SK-N-MC (cell line): ENCODE measurements around the gene ETV6.

ENCODE experiments used
- DNase-seq: peaks from one replicate; pipeline ENCODE4 v3.0.0-alpha.2; 2011; ENCODE audit warnings: low read depth, low spot score
- H3K27ac ChIP-seq: fragments of 200-600 bp; sonication (generic); 2 replicates; pipeline ENCODE4 v1.5.1; 2016; ENCODE audit warnings: mixed run types
- H3K36me3 ChIP-seq: fragments of 200-600 bp; sonication (generic); 2 replicates; pipeline ENCODE4 v1.6.1; 2017; ENCODE audit warnings: antibody characterized with exemption, low read length, mixed read lengths; ENCODE audit not compliant: insufficient read depth
- H3K4me3 ChIP-seq: fragments of 200-600 bp; sonication (generic); 2 replicates; pipeline ENCODE4 v1.5.1; 2016
- H3K9ac ChIP-seq: fragments of 200-600 bp; sonication (generic); 2 replicates; pipeline ENCODE4 v1.8.0; 2017; ENCODE audit warnings: mixed run types, mixed read lengths; ENCODE audit not compliant: insufficient read length
- H3K9me3 ChIP-seq: fragments of 200-600 bp; sonication (generic); 2 replicates; pipeline ENCODE4 v1.6.1; 2017; ENCODE audit warnings: low read depth, mild to moderate bottlenecking, antibody characterized with exemption, low read length, moderate library complexity, mixed read lengths
- EZH2 ChIP-seq: fragments of 200-600 bp; sonication (generic); IDR thresholded peaks from one replicate; pipeline ENCODE4 v1.6.1; 2017; ENCODE audit warnings: antibody characterized with exemption
- FOXP2 ChIP-seq: optimal IDR thresholded peaks from 2 replicates; pipeline ENCODE3; 2011; ENCODE audit warnings: mild to moderate bottlenecking, moderate library complexity; ENCODE audit not compliant: insufficient read depth; ENCODE audit errors: extremely low read length, control extremely low read depth
- POLR2AphosphoS5 ChIP-seq: IDR thresholded peaks from 2 replicates; pipeline ENCODE4 v1.6.1; 2012; ENCODE audit warnings: mild to moderate bottlenecking, low read depth, low read length, borderline replicate concordance

Gene ETV6

GRCh38 chr12:11633968-11634367 is 15.5 kb upstream of the ETV6 start:
- no peak overlapping the region for H3K9ac ChIP-seq
- H3K4me3 ChIP-seq = no peak overlapping the region
- no peak overlapping the region for H3K27ac ChIP-seq
- no peak for TF ChIP-seq EZH2
- TF ChIP-seq POLR2AphosphoS5 = no peak
- no peak for TF ChIP-seq FOXP2
- H3K36me3 ChIP-seq = no peaks in the 10 kb centered on the region
- H3K9me3 ChIP-seq = no peaks in the 10 kb centered on the region
- DNase-seq = no peak

- Histone ChIP-seq H3K36me3 (no peaks in the 10 kb centered on the region), H3K27ac (no peak overlapping the region), H3K9ac (no peak overlapping the region), H3K9me3 (no peaks in the 10 kb centered on the region), H3K4me3 (no peak overlapping the region)
- no peak for DNase-seq
- TF ChIP-seq EZH2 = no peak
- TF ChIP-seq FOXP2 = no peak
- TF ChIP-seq POLR2AphosphoS5 = no peak
Observed at GRCh38 chr12:11635341-11635740, 14.1 kb upstream of the ETV6 start.

GRCh38 chr12:11638315-11638916 is 11.1 kb upstream of the ETV6 start:
- no peaks in the 10 kb centered on the region for H3K9me3 ChIP-seq
- H3K4me3 ChIP-seq = no peak overlapping the region
- no peak overlapping the region for H3K27ac ChIP-seq
- no peak for DNase-seq
- no peak overlapping the region for H3K9ac ChIP-seq
- TF ChIP-seq EZH2 (no peak), POLR2AphosphoS5 (no peak), FOXP2 (no peak)
- no peaks in the 10 kb centered on the region for H3K36me3 ChIP-seq

GRCh38 chr12:11639454-11639853 is 10.0 kb upstream of the ETV6 start:
- no peaks in the 10 kb centered on the region for H3K9me3 ChIP-seq
- H3K4me3 ChIP-seq = no peak overlapping the region
- no peak for DNase-seq
- TF ChIP-seq POLR2AphosphoS5 = no peak
- TF ChIP-seq FOXP2 = no peak
- TF ChIP-seq EZH2 = no peak
- H3K27ac ChIP-seq = no peak overlapping the region
- no peaks in the 10 kb centered on the region for H3K36me3 ChIP-seq
- H3K9ac ChIP-seq = no peak overlapping the region

GRCh38 chr12:11641522-11641921 is 8.0 kb upstream of the ETV6 start:
- no peak overlapping the region for H3K9ac ChIP-seq
- TF ChIP-seq POLR2AphosphoS5 (no peak), EZH2 (no peak), FOXP2 (no peak)
- H3K36me3 ChIP-seq = no peaks in the 10 kb centered on the region
- H3K9me3 ChIP-seq = no peaks in the 10 kb centered on the region
- no peak overlapping the region for H3K27ac ChIP-seq
- no peak overlapping the region for H3K4me3 ChIP-seq
- no peak for DNase-seq

GRCh38 chr12:11642785-11643184 is 6.7 kb upstream of the ETV6 start:
- TF ChIP-seq EZH2 (no peak), POLR2AphosphoS5 (no peak), FOXP2 (no peak)
- Histone ChIP-seq H3K4me3 (no peak overlapping the region), H3K9ac (no peak overlapping the region), H3K9me3 (no peaks in the 10 kb centered on the region), H3K27ac (no peak overlapping the region), H3K36me3 (no peaks in the 10 kb centered on the region)
- no peak for DNase-seq

GRCh38 chr12:11645391-11645790 is 4.1 kb upstream of the ETV6 start:
- Histone ChIP-seq H3K4me3 (no peak overlapping the region), H3K9me3 (no peaks in the 10 kb centered on the region), H3K27ac (no peak overlapping the region), H3K36me3 (no peaks in the 10 kb centered on the region), H3K9ac (no peak overlapping the region)
- DNase-seq = no peak
- TF ChIP-seq EZH2 (no peak), FOXP2 (no peak)

GRCh38 chr12:11648514-11649412 is 711 bp upstream of the ETV6 start:
- Histone ChIP-seq H3K9me3 (no peaks in the 10 kb centered on the region), H3K36me3 (no peaks in the 10 kb centered on the region), H3K4me3 (peak overlapping the region; percentile 86), H3K9ac (peak overlapping the region; percentile 86), H3K27ac (peak overlapping the region; percentile 97)
- DNase-seq = peak; percentile 59
- TF ChIP-seq EZH2 = no peak
- no peak; the same call in 1 of the 2 replicates for TF ChIP-seq POLR2AphosphoS5
- TF ChIP-seq FOXP2 = no peak
